ENCODE results near the gene ACAP3.
A peak's percentile ranks its signal among the peaks of the same experiment; 100 is the strongest.

Gene ACAP3

GRCh38 chr1:1262758-1263157 lies 45.0 kb downstream of the ACAP3 start:
- TF ChIP-seq CEBPB (IDR thresholded peaks at IDR 0.05) (peak; percentile 60; the same call in 1 of the 2 replicates), USF1 (IDR thresholded peaks at IDR 0.05) (no peak)

- TF ChIP-seq RAD21 (IDR thresholded peaks at IDR 0.05; ENCODE audit: low read depth) (no peak), REST (IDR thresholded peaks at IDR 0.05; ENCODE audit: low read depth) (no peak), ZBTB7A (IDR thresholded peaks at IDR 0.05; ENCODE audit: low read depth) (no peak), FOXM1 (IDR thresholded peaks at IDR 0.05; ENCODE audit: borderline replicate concordance, low read depth) (no peak), EGR1 (IDR thresholded peaks at IDR 0.05) (no peak), USF1 (IDR thresholded peaks at IDR 0.05) (no peak), CREB1 (IDR thresholded peaks at IDR 0.05; ENCODE audit: low read depth) (no peak), MAX (IDR thresholded peaks at IDR 0.05) (no peak), YY1 (IDR thresholded peaks at IDR 0.05; ENCODE audit: low read depth) (no peak), NFIC (IDR thresholded peaks at IDR 0.05) (no peak), TCF12 (IDR thresholded peaks at IDR 0.05; ENCODE audit: low read depth) (no peak), CEBPB (IDR thresholded peaks at IDR 0.05) (no peak), TAF1 (IDR thresholded peaks at IDR 0.05; ENCODE audit: low read depth) (no peak), TEAD4 (IDR thresholded peaks at IDR 0.05) (no peak)
Observed at GRCh38 chr1:1262071-1262470, 45.7 kb downstream of the ACAP3 start.

GRCh38 chr1:1260843-1261560 lies 46.7 kb downstream of the ACAP3 start:
- TF ChIP-seq EGR1 (IDR thresholded peaks at IDR 0.05): no peak
- TF ChIP-seq TEAD4 (IDR thresholded peaks at IDR 0.05): no peak
- TF ChIP-seq USF1 (IDR thresholded peaks at IDR 0.05): no peak
- TF ChIP-seq EP300 (IDR thresholded peaks at IDR 0.05; ENCODE audit: borderline replicate concordance): no peak
- TF ChIP-seq RAD21 (IDR thresholded peaks at IDR 0.05; ENCODE audit: low read depth): no peak
- TF ChIP-seq TCF12 (IDR thresholded peaks at IDR 0.05; ENCODE audit: low read depth): no peak
- TF ChIP-seq TAF1 (IDR thresholded peaks at IDR 0.05; ENCODE audit: low read depth): no peak
- TF ChIP-seq YY1 (IDR thresholded peaks at IDR 0.05; ENCODE audit: low read depth): no peak
- TF ChIP-seq ZBTB7A (IDR thresholded peaks at IDR 0.05; ENCODE audit: low read depth): no peak
- TF ChIP-seq REST (IDR thresholded peaks at IDR 0.05; ENCODE audit: low read depth): no peak
- no peak for TF ChIP-seq FOXM1 (IDR thresholded peaks at IDR 0.05; ENCODE audit: borderline replicate concordance, low read depth)
- TF ChIP-seq CREB1 (IDR thresholded peaks at IDR 0.05; ENCODE audit: low read depth): no peak
- no peak for TF ChIP-seq MAX (IDR thresholded peaks at IDR 0.05)
- no peak for TF ChIP-seq NFIC (IDR thresholded peaks at IDR 0.05)

GRCh38 chr1:1259951-1260600 lies 47.7 kb downstream of the ACAP3 start:
- TF ChIP-seq CEBPB (IDR thresholded peaks at IDR 0.05): no peak
- TF ChIP-seq RAD21 (IDR thresholded peaks at IDR 0.05; ENCODE audit: low read depth): no peak
- no peak for TF ChIP-seq TEAD4 (IDR thresholded peaks at IDR 0.05)
- TF ChIP-seq MAX (IDR thresholded peaks at IDR 0.05): no peak
- TF ChIP-seq USF1 (IDR thresholded peaks at IDR 0.05): no peak
- no peak for TF ChIP-seq EP300 (IDR thresholded peaks at IDR 0.05; ENCODE audit: borderline replicate concordance)
- no peak for TF ChIP-seq CREB1 (IDR thresholded peaks at IDR 0.05; ENCODE audit: low read depth)
- no peak for TF ChIP-seq NFIC (IDR thresholded peaks at IDR 0.05)
- TF ChIP-seq TCF12 (IDR thresholded peaks at IDR 0.05; ENCODE audit: low read depth): no peak
- TF ChIP-seq TAF1 (IDR thresholded peaks at IDR 0.05; ENCODE audit: low read depth): no peak
- no peak for TF ChIP-seq REST (IDR thresholded peaks at IDR 0.05; ENCODE audit: low read depth)
- no peak for TF ChIP-seq YY1 (IDR thresholded peaks at IDR 0.05; ENCODE audit: low read depth)
- TF ChIP-seq ZBTB7A (IDR thresholded peaks at IDR 0.05; ENCODE audit: low read depth): no peak
- no peak for TF ChIP-seq FOXM1 (IDR thresholded peaks at IDR 0.05; ENCODE audit: borderline replicate concordance, low read depth)
- TF ChIP-seq EGR1 (IDR thresholded peaks at IDR 0.05): no peak

Data from Ishikawa (cell line).